GM21528 (cell line): Measurements from ENCODE around the gene CRIP2.

ENCODE experiments used
- ATAC-seq: cut with Tn5 transposase; IDR thresholded peaks from one replicate; pipeline ENCODE4 v1.9.1; 2021; ENCODE audit warnings: mild to moderate bottlenecking, moderate library complexity; ENCODE audit not compliant: unreplicated experiment, low FRiP score

The CRIP2 gene

DNA sequence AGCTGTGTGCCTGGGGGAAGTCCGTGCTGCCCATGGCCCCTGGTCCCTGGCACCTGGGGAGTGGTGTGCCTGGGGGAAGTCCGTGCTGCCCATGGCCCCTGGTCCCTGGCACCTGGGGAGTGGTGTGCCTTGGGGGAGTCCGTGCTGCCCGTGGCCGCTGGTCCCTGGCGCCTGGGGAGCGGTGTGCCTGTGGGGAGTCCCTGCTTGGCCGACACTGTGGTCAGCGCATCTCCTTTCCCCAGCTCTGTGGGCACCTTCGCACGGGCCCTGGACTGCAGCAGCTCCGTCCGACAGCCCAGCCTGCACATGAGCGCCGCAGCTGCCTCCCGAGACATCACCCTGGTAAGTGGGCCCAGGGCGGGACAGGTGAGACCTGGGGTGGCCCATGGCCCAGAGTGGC, 14.5 kb upstream of the CRIP2 start:
- no peak for ATAC-seq

DNA sequence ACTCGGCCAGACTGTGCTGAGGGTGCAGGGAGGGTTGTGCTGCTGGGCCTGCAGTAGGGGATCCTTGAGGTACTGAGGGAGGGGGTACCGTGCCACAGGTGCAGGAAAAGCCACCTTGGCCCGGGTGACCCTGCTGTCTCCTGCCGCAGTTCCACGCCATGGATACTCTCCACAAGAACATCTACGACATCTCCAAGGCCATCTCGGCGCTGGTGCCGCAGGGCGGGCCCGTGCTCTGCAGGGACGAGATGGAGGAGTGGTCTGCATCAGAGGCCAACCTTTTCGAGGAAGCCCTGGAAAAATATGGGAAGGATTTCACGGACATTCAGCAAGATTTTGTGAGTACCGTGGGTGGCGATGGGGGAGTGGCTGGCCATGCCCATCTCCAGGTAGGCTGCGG, 14.0 kb upstream of the CRIP2 start:
- ATAC-seq: no peak

DNA sequence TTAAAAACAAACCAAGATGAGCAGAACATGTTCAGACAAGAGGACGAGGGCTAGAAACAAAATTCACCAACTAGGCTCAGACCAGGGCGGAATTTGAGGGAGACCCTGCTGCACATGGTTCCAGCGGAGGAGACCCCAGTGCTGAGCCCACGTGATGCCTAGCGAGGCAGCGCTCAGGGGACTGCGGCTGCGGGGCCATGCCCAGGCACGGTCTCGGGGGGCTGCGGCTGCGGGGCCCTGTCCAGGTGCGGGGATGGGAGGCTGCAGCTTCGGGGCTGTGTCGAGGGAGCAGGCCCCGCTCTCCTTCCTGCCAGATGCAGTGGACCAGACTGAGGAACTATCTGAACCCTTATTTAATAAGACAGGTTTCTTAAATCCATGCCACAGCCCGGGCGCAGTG, 12.7 kb upstream of the CRIP2 start:
- ATAC-seq: no peak

DNA sequence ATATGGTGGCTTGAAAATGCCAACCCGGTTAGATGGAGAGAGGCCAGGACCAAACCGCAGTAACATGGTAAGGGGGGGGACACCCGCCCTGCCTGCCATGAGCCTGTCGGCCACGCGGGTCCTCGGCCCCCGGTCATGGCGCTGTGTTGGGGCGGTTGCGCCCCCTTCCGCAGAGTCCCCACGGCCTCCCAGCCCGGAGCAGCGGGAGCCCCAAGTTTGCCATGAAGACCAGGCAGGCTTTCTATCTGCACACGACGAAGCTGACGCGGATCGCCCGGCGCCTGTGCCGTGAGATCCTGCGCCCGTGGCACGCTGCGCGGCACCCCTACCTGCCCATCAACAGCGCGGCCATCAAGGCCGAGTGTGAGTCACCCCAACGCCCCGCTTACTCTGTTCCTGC, 10.1 kb upstream of the CRIP2 start:
- no peak for ATAC-seq

DNA sequence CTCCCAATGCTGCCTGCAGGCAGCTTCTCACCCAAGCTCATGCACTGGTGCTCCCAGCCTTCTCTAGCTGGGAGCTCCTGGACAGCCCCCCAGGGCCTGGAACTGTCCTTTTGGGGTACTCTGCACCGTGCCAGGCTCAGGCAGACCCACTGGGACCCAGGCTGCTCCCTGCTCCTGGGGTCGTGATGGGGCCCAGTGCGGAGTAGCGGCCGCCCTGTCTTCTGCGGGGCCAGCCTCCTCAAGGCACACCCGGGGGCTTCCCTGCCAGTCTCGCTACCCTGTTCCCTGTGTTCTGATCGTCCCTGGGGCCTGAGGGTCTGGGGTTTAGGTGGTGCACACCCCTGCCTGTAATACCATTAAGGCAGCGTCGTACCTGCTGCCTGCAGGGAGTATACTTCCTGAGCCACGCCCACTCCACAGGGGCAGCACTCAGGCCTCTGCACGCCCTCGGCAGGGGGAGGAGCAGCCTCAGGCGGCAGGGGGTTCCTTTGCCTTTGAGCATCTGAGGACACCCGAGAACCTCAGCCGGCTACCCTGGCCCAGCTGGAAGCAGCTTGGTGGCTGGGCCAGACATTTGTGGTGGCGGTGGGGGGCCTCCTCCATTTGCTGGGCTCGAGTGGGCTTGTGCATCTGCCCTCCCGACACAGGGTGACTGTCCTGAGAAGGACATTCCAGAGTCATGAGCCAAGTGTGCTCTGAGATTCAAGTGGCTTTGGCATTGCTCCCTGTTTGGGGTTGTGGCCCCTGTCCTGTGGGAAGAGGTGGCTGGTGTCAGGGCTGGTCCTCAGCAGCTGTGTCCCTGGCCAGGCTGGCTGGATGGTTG, 9.2 kb upstream of the CRIP2 start:
- no peak for ATAC-seq

DNA sequence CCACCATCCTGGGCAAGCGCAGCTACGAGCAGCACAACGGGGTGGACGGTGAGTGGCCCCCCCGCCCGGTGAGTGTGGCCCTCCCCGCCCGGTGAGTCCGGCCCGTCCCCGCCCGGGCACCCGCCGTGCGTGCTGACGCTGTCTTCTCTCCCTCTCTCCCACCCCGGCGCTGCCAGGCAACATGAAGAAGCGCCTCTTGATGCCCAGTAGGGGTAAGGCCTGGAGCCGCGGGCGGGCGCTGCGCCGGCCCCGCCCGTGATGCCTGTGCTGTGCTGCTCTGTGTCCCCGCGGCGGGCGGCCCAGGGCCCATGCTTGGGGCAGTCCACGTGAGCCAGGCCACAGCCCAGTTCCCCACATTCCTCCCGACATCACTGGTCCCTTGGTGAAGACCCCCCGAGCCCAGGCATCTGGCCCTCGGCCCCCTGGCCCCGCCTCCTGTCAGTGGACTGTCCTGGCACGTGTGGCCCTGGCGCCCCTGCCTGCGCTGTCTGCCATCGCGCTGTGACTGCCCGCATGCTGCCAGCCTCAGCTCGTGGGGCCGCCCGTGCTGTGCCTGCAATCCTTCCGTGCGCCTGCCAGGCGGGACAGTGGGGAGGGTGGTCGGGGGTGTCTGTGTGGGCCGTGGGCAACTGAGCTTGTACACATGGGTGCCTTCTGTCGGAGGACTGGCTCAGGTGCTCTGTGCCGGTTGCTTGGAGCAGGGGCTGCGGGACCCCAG, 7.9 kb upstream of the CRIP2 start:
- ATAC-seq: no peak

DNA sequence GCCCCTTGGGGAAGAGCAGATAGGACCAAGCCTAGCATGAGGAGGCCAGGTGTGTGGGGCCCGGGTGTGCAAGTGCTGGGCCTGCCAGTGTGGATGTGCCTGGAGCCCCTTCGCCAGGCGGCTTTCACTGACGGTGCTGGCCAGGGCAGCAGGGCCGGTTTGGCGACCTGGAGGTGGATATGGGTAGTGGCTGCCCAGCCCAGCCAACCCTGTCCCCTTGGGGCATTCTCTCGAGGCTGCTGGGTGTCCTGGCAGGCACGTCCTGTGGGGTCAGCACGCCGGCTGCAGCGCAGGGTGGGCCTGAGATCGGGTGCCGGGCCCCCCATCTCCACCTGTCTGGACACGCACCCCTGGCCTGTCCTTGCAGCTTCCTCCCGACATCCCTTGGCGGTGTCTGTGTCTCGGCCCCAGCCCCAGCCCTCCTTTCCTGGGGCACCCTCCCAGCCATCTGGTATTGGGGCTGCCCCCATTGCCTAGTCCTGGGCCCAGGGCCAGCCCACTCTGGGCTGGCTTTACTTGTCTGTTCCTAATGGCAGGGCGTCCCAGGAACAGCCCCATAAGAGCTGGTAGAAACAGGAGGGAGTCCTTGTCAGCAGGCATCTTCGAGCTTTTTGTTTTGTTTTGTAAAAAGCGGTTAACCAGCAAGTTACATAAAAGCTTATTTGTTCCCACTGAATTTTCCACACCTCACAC, 7.2 kb upstream of the CRIP2 start:
- no peak for ATAC-seq

DNA sequence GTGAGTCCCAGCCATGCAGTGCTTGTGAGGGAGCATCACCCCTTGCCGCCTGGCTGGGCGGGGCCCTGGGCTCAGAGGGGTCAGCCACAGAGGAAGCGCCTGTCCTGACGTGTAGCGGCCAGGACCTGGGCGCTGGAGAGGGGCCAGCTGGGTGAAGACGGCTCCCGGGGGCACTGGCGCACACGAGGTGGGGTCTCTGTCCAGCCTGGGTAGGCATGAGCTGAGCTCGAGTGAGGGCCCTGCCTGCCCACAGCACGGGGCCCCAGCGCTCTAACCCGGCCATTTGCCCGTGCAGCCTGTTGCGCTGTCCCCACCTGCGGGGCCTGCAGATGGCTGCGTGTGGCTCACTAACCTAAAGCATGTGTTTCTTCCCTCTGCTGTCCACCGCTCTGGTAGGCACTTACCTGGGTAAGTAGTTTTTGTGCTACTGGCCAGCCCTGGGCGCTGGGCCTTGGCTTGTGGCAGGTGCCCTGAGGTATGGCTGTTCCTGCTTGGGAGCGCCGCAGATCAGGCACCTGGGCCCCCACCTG, 6.6 kb upstream of the CRIP2 start:
- no peak for ATAC-seq

DNA sequence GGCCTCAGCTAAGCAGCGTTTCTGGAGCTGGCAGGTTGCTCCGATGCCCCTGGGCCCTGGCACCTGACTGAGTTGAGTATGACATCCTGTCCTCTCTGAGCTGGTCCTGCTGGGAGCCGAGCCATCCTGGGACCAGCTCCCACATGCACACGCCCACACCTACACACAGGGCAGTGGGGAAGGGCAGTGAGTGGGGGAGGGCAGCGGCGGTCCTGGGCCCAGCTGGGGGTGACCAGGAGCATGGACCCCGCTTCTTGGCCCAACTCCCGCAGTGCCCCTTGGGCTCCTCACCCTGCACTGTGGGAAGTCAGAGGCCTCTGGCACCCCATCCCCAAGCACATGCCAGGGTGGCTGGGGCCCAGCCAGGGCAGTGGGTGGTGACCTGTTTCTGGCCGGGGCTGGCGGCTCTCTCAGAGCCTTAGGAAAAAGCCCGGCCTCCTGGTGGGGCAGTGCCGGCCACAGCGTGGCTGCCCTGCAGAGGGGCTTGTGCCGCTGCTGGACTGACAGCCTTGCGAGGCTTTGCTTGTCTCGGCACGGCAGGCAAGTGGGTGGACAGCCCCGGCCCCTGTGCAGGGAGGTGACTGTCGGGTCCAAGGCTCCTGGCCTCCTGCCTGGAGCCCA, 5.9 kb upstream of the CRIP2 start:
- no peak for ATAC-seq

DNA sequence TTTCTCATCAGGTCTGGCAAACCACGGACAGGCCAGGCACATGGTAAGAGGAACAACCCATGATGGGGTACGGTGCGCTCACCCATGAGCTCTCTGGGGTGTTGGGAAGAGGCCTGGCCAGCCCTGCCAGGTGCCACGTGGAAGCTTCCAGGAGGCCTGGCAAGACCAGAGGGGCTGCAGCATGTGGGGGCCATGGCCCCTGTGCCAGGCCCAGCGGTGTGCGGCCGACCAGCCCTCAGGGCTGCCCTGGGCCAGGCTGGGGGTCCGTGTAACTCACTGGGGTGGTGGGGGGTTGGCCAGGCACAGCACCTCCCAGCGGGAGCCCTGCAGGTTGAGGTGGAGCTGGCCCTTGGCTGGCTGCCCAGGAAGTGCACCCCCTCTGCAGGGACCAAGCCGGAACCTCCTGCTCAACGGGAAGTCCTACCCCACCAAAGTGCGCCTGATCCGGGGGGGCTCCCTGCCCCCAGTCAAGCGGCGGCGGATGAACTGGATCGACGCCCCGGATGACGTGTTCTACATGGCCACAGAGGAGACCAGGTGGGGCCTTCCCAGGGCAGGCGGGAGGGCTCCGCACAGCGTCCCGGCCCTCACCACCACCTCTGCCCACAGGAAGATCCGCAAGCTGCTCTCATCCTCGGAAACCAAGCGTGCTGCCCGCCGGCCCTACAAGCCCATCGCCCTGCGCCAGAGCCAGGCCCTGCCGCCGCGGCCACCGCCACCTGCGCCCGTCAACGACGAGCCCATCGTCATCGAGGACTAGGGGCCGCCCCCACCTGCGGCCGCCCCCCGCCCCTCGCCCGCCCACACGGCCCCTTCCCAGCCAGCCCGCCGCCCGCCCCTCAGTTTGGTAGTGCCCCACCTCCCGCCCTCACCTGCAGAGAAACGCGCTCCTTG, 4.9 kb upstream of the CRIP2 start:
- ATAC-seq: no peak

DNA sequence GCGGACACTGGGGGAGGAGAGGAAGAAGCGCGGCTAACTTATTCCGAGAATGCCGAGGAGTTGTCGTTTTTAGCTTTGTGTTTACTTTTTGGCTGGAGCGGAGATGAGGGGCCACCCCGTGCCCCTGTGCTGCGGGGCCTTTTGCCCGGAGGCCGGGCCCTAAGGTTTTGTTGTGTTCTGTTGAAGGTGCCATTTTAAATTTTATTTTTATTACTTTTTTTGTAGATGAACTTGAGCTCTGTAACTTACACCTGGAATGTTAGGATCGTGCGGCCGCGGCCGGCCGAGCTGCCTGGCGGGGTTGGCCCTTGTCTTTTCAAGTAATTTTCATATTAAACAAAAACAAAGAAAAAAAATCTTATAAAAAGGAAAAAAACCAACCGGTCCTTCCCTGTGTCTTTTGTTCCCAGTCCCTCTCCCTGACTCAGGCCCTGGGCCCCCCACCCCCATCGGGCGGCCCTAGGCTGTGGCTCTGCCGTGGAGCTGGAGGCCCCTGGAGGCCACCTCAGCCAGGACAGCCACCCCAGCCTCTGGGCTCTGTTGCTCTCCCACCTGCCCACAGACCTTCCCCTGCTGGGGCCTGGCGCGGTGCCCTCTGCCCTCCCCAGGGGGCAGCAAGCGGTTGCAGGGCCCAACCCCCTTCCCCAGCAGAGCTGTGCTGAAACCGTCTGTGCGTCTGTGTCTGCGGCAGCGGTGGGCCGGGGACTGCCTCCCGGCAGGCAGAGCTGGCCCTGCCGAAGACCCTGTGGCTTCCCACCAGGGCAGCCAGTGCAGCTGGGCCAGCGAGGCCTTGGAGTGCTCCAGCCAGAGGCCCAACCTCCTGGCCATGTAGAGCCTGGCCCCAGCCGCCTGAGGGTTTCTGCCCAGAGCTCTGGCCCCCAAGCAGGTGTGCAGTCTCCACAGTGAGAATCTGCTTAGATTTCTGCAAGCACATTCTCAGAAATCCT, 4.0 kb upstream of the CRIP2 start:
- ATAC-seq: no peak

DNA sequence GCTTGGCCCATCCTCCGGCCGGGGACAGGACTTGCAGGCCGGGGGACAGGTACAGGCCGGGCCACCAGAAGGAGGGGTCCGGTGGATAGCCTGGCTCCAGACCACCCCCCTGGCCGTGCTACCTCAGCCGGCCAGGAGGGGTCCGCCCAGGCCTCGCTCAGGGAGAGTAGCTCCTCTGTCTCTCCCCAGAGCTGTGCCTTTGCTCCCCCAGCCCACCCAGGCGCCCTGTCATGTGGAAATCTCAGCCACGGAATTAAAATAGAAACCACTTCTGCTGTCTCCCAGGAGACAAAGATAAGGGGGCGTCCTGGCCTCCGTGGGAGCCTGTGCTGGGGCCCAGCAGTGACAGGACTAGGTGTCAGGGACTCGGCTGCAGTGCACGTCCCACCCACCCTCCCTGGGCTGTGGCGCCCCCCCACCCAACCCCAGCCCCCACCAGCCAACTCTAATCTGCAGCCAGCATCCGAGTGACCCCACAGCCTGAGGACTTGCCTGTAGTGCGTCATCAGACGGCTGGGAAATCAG, 3.3 kb upstream of the CRIP2 start:
- no peak for ATAC-seq

DNA sequence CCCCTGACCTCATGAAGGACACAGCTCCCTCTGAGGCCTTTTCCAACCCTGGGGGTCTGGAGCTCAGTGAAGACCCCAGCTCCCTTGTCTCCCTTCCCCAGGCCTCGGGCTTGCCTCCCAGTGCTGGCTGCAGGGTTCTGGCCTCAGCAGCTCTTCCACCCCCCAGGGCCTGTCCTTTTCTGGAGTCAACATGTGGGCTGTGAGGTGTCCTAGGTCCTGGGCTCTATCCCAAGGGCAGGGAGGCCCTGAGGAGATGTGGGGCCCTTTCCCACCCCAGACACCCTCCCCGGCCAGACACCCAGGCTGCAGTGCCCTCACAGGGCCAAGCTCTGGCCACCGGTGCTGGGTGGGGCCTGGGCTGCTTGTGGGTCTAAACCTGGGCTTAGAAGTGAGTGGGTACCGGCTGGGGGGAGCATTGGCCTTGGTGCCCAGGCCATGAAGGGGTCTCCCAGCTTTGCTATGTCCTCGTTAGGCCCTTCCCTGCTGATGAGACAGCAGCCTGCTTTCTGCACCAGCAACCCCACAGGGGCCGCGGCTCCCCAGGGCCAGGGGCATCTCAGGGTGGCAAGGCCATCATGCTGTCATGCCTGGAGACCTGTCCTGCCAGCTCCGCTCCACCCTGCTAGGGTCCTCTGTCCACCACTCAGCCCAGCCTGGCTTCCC, 2.7 kb upstream of the CRIP2 start:
- no peak for ATAC-seq

DNA sequence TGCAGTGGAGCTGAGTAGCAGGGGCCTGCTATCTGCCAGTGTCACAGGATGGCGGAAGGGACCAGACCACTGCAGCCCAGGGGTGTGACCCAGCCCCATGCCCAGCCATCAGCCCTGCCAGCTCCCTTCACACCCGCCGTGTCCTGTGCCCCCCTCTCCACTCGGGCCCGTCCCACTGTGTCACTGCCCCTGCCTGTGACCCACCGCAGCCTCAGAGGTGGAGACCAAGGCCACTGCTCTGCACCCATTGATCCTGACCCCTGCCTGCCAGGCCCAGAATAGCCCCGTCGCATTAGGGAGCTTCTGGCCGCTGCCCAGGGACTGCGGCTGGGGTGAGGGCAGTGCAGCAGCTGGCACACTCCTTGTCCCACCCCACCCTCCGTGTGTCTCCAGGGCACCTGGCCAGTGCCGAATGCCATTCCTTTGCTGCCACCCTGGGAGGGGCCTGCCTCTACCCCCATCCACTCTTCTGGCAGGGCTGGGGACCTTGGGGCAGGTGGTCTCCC, 2.1 kb upstream of the CRIP2 start:
- ATAC-seq: no peak

DNA sequence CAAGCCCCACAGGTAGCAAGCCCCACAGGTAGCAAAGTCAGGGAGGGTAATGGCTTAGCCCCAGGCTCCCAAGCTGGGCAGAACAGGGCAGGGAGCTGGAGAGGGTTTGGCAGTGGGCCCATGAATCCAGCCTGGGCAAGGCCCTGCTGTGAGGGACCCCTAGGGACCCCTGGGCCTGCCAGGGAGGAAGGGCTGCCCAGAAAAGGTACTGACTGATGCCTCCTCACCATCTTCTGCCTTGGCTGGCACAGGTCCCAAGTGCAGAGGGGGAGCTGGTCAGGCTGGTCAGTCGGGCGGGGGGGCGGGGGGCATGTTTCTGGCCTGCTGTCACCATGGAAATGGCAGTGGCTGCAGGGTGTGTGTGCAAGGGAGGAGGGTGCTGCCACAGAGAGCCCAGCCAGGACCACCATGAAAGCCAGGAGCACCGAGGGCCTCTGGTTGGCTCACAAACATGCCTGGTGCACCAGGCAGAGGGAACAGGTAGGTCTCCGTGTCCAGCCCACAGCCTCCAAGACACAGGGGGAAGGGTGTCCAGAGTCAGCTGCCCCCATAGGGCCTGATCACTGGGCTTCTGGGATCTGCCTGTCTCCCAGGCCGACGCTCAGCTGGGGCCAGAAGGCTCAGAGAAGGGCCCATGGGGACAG, 1.5 kb upstream of the CRIP2 start:
- no peak for ATAC-seq

DNA sequence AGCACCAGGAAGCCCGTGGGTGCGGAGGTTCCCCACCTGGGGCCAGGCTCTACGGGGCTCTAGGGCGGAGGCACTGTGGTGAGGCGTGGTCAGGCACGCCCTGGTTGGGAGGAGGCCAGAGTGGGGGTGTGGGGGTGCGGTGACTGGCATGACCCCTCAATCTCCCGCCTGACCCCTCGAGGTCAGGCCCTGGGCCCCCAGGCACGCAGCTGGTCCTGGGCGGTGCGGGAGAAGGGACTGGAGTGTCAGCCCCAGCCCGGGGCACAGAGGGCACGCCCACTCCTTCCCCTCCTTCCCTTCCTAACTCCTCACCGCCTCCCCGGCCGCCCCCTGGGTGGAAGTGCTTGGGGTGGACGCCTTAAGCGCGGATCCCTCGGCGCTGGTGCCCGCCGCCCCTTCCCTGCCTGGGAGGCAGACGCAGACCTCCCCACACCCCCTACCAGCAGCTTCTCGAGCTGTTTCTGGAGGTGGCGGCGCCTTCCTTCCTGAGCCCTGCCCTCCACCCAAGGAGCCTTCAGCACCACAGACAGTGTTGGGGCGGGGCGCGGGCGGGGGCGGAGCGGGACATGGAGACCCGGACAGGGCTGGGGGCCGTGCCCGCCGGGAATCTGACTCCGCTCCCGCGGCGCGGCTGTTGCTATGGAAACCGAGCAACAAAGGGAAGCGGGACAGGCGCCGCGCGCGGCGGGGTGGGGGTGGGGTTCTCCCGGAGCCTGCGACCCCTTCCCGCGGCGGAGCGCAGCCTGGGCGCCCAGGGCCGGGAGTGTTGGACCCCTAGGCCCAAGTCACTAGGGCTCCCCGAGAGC, 741 bp upstream of the CRIP2 start:
- ATAC-seq: no peak
